GM10266 (cell line): Measurements from ENCODE around the gene PAX2.
A peak's percentile ranks its signal among the peaks of the same experiment; 100 is the strongest.

ENCODE experiments used
- DNase-seq: peaks from one replicate; pipeline ENCODE4 v3.0.0; 2012; ENCODE audit errors: extremely low spot score
- TF ChIP-seq, protein P1 (sequence below): IDR thresholded peaks from 2 replicates; pipeline ENCODE4 v1.5.1; 2012; ENCODE audit warnings: mild to moderate bottlenecking, low read depth; ENCODE audit not compliant: control insufficient read depth, insufficient read depth; ENCODE audit errors: missing control alignments

Gene PAX2

DNA sequence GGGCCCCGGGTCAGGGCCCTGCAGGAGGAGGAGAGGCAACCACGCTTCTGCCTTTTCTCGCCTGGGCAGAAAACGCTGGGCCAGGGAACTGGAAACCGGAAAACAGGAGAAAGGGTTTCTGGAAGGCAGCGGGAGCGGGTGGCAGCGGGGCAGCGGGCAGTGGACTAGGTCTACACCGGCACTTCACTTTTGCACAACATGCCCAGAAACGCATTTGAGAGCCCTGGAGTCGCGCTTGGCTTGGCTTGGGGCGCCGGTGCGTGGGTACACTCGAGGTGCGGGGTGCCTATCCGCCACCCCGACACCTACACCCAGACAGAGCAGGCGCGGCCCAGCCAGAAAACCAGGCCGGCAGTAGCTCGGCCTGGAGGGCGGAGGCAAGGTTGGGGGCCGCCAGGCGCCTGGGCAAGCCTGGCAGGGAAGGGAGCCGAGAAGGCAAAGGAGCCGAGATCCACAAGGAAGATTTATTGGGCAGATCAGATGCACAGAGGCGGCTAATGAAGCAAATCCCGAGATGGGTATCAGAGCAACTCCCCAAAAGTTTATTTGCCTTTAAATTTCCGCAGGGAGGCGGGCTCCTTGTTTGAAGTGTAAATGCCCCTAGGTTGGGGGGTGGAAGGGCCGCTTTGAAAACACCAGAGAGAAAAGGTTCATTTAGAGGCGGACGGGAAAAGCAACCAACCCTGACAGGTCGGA is 3.2 kb upstream of the PAX2 start:
- DNase-seq: peak; percentile 30
- TF ChIP-seq, protein P1, sequence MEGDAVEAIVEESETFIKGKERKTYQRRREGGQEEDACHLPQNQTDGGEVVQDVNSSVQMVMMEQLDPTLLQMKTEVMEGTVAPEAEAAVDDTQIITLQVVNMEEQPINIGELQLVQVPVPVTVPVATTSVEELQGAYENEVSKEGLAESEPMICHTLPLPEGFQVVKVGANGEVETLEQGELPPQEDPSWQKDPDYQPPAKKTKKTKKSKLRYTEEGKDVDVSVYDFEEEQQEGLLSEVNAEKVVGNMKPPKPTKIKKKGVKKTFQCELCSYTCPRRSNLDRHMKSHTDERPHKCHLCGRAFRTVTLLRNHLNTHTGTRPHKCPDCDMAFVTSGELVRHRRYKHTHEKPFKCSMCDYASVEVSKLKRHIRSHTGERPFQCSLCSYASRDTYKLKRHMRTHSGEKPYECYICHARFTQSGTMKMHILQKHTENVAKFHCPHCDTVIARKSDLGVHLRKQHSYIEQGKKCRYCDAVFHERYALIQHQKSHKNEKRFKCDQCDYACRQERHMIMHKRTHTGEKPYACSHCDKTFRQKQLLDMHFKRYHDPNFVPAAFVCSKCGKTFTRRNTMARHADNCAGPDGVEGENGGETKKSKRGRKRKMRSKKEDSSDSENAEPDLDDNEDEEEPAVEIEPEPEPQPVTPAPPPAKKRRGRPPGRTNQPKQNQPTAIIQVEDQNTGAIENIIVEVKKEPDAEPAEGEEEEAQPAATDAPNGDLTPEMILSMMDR: no peak

DNA sequence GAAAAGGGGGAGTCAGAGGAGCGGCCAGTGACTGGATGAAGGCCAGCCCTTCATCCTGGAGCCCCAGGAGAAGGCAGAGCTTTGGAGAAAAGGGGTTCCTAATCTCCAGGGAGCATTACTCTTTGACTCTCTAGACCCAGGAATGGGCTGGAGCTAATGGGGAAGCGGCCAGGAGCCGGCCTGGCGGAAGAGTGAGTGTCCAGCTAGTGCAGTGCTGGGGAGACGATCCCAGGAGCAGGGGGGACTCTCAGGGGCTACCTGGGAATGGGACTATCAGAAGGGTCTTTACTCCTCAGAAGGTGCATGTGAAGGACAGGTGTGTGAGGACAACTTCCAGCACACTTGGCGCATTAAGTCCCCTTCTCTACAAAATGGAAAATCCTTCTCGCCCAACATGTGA is 2.4 kb upstream of the PAX2 start:
- TF ChIP-seq, protein P1: no peak
- no peak for DNase-seq

DNA sequence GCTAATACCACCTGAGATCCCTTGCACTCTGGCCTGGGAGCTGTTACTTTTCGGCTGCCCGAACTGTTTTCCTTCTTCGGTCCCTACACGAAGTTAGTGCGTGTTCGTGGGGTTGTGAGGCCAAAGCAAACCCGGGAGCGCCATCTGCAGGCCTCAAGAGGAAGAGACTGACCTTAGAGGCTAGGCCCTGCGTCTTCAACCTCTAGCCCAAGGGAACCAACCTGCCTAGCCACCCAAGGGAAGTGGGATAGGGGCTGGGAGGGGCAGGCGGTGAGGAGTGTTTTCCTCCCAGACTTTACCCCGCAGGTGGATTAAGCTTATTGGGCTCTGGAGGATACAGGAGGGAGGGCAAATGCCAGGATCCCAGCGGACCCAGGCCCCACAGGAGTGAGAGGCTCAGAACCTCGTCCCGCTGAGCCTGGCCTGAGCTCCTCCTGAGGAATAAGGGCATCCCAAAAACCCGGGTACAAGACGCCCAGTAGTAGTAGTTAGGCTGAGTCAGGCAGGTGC is 1.7 kb upstream of the PAX2 start:
- DNase-seq: peak; percentile 89
- TF ChIP-seq, protein P1: peak; percentile 78

DNA sequence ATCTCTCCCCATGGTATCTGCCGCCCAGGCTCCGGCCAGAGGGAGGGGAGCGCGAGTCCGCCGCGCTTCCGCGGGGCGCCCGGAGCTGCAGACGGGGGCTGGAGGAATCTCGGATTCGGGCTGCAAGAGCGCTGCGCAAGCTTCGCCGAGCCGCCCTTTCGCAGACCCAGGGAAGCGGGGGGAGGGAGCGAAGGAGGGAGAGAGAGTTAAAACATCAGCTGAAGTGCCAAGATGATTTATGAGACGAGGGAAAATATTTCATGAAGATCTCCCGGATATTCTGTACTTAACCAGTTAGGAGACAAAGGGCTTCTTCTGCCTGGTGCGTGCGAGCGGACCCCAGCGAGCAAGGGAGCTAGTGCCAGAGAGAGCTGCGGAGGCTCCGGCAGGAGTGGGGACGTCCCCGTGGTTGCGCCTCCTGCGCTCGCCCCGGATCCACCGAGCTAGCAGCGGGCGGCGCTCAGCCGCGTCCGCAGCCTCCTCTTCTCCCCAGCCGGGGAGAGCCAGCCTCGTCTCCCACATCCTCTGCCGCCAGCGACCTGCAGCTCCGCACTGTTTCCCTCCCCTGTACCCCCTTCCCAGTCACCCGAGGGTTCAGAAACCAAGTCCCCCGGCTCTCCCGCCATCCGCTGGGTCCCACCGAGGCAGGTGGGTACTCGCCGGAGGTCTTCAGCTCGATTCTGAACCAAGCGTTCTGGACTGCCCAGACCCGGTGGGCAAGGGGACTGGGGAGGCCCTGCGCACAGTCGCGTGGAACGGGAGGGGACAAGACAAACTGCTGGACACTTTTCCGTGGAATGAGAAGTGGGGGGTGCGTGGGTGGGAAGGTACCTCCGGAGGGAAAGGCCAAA is 1.0 kb upstream of the PAX2 start:
- DNase-seq: peak; percentile 67
- TF ChIP-seq, protein P1: no peak

DNA sequence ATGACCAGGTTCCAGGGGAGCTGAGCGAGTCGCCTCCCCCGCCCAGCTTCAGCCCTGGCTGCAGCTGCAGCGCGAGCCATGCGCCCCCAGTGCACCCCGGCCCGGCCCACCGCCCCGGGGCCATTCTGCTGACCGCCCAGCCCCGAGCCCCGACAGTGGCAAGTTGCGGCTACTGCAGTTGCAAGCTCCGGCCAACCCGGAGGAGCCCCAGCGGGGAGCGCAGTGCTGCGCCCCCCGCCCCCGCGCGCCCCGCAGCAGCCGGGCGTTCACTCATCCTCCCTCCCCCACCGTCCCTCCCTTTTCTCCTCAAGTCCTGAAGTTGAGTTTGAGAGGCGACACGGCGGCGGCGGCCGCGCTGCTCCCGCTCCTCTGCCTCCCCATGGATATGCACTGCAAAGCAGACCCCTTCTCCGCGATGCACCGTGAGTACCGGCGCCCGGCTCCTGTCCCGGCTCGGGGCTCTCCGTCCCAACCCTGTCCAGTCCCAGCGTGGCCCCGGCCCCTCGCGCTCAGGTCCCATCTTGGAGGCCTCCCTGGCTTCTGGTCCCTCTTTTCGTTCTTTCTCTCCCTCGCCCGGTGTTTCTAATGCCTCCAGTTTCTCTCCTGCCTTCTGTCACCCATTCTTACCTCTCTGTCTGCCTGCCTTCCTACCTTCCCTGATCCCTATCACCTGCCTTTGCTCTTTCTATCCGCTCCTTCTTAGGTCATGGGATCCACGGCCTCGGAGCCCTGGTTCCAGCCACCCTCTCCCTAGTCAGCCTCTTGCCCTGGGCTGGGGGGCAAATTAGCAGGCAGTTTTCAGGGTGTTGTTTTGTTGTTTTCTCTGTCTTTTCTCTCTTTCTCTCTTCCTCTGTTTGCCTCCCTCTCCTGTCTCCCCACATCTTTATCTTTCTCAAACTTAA is 751 bp downstream of the PAX2 start:
- peak; percentile 22 for DNase-seq
- TF ChIP-seq, protein P1: no peak

DNA sequence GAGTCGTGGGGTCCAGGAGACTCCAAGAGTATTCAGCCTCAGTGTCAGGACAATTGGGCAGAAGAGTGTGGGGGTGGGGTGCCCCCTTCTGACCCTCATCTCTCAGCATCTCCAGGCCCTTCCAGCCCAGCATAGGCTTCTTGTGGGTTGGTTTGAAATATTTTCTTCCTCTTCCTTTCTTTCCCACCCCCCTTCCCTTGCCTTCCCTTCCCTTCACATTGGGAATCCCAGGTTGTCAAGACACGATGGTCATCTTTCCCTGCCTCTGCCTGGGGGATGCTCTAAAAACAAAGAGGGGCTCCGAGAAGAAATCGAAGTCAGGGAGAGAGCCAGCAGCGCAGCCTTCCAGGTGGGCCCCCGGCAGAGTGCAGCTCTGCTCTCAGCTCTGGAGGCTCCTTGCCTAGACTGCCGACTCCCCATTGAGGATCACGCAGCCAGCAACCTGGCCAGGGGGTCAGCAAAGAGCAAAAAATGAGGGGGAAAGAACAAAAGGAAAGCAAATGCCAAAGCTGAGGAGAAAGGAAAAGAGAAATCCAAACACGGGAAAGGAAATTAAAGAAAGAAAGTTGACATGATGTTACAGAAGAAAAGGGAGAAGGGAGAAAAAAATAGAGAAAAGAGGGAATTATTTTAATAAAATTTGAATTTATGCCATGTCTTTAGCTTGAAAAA is 1.5 kb downstream of the PAX2 start:
- DNase-seq: peak; percentile 33
- TF ChIP-seq, protein P1: no peak
